ENCODE results near the gene ZBTB46. TPM values are rescaled to one million over a fixed set of nuclear protein-coding genes. Genes with fewer than 3 reads are reported as not detected.
A peak's percentile ranks its signal among the peaks of the same experiment; 100 is the strongest.

The ZBTB46 gene
- total RNA-seq, 1 experiment from 2014 or later, result 2.5 TPM

GRCh38 chr20:63741676-63742380 lies 89.2 kb downstream of the ZBTB46 start:
- no peak for DNase-seq
- intact Hi-C loops (cut with micrococcal nuclease; ENCODE audit: unreplicated experiment), result no loop called here
- peak overlapping the region; percentile 72 for H3K4me3 Mint-ChIP-seq (ENCODE audit: low read depth, unreplicated experiment)
- H3K27me3 Mint-ChIP-seq (ENCODE audit: unreplicated experiment), result no peaks in the 10 kb centered on the region
- CTCF ChIA-PET, result interaction anchor here (0.9 to 1.6 kb wide), 7 partner anchors 9 to 204 kb away, joined by 3 to 12 read pairs (median 4); partner anchors contain the start of gene TPD52L2
- peaks cover 53% of the 10 kb centered on the region for H3K36me3 Mint-ChIP-seq (ENCODE audit: insufficient read depth, unreplicated experiment)
- no TSS peak for BruUV-seq (replicated peaks)
- no peaks in the 10 kb centered on the region for H3K9me3 Mint-ChIP-seq (ENCODE audit: low read depth, unreplicated experiment)
- no peak overlapping the region for H3K27ac Mint-ChIP-seq (ENCODE audit: unreplicated experiment)
- TF ChIP-seq CTCF (IDR thresholded peaks at IDR 0.05; ENCODE audit: unreplicated experiment), result no peak
- H3K4me1 Mint-ChIP-seq (ENCODE audit: low read depth, unreplicated experiment), result no peaks in the 10 kb centered on the region

GRCh38 chr20:63741354-63741675 lies 89.7 kb downstream of the ZBTB46 start:
- CTCF ChIA-PET, result interaction anchor here (0.6 to 1.6 kb wide), 11 partner anchors 9 to 334 kb away, joined by 3 to 12 read pairs (median 4); partner anchors contain the start of genes ARFRP1, SAMD10, TPD52L2 and ZGPAT
- TF ChIP-seq CTCF (IDR thresholded peaks at IDR 0.05; ENCODE audit: unreplicated experiment), result no peak
- BruUV-seq (replicated peaks), result no TSS peak
- Mint-ChIP-seq H3K27ac (ENCODE audit: unreplicated experiment) (peak overlapping the region; percentile 64), H3K9me3 (ENCODE audit: low read depth, unreplicated experiment) (no peaks in the 10 kb centered on the region), H3K27me3 (ENCODE audit: unreplicated experiment) (no peaks in the 10 kb centered on the region), H3K4me3 (ENCODE audit: low read depth, unreplicated experiment) (peak overlapping the region; percentile 72), H3K36me3 (ENCODE audit: insufficient read depth, unreplicated experiment) (peaks cover 58% of the 10 kb centered on the region), H3K4me1 (ENCODE audit: low read depth, unreplicated experiment) (no peaks in the 10 kb centered on the region)
- DNase-seq, result no peak
- intact Hi-C loops (cut with micrococcal nuclease; ENCODE audit: unreplicated experiment), result no loop called here

- Mint-ChIP-seq H3K27ac (ENCODE audit: unreplicated experiment) (peak overlapping the region; percentile 64), H3K9me3 (ENCODE audit: low read depth, unreplicated experiment) (no peaks in the 10 kb centered on the region), H3K4me3 (ENCODE audit: low read depth, unreplicated experiment) (peak overlapping the region; percentile 72), H3K36me3 (ENCODE audit: insufficient read depth, unreplicated experiment) (peaks cover 63% of the 10 kb centered on the region), H3K27me3 (ENCODE audit: unreplicated experiment) (no peaks in the 10 kb centered on the region), H3K4me1 (ENCODE audit: low read depth, unreplicated experiment) (no peaks in the 10 kb centered on the region)
- peak; percentile 98 for DNase-seq
- peak; percentile 38 for TF ChIP-seq CTCF (IDR thresholded peaks at IDR 0.05; ENCODE audit: unreplicated experiment)
- intact Hi-C loops (cut with micrococcal nuclease; ENCODE audit: unreplicated experiment), result no loop called here
- BruUV-seq (replicated peaks), result no TSS peak
- CTCF ChIA-PET, result interaction anchor here (0.6 to 1.6 kb wide), 11 partner anchors 10 to 334 kb away, joined by 3 to 12 read pairs (median 4); partner anchors contain the start of genes ARFRP1, SAMD10, TPD52L2 and ZGPAT
Measured at GRCh38 chr20:63740627-63741353, 90.3 kb downstream of the ZBTB46 start.

- TF ChIP-seq CTCF (IDR thresholded peaks at IDR 0.05; ENCODE audit: unreplicated experiment), result no peak
- intact Hi-C loops (cut with micrococcal nuclease; ENCODE audit: unreplicated experiment), result no loop called here
- peak; percentile 67 for DNase-seq
- peak overlapping the region; percentile 72 for H3K4me3 Mint-ChIP-seq (ENCODE audit: low read depth, unreplicated experiment)
- H3K27me3 Mint-ChIP-seq (ENCODE audit: unreplicated experiment), result no peaks in the 10 kb centered on the region
- H3K27ac Mint-ChIP-seq (ENCODE audit: unreplicated experiment), result no peak overlapping the region
- H3K9me3 Mint-ChIP-seq (ENCODE audit: low read depth, unreplicated experiment), result no peaks in the 10 kb centered on the region
- CTCF ChIA-PET, result interaction anchor here (1.2 to 1.6 kb wide), 8 partner anchors 33 to 240 kb away, joined by 4 to 12 read pairs (median 4); partner anchors contain the start of genes ARFRP1, SAMD10, TPD52L2 and ZGPAT
- H3K36me3 Mint-ChIP-seq (ENCODE audit: insufficient read depth, unreplicated experiment), result peaks cover 70% of the 10 kb centered on the region
- no peaks in the 10 kb centered on the region for H3K4me1 Mint-ChIP-seq (ENCODE audit: low read depth, unreplicated experiment)
- no TSS peak for BruUV-seq (replicated peaks)
Measured at GRCh38 chr20:63740070-63740626, 90.9 kb downstream of the ZBTB46 start.

All from Calu3 (cell line).